Keratinocyte (primary cell): ENCODE results near the gene DEGS1. TPM values are rescaled to one million over a fixed set of nuclear protein-coding genes. Genes with fewer than 3 reads are reported as not detected.

Experiments used
- DNase-seq: peaks from one replicate; pipeline ENCODE4 v3.0.0-alpha.2; 2011; ENCODE audit warnings: low read depth, missing footprints, low spot score
- FAIRE-seq: peaks from 2 replicates; lab custom pipeline; 2011; peaks lifted over from hg19 to GRCh38; lab: Jason Lieb, UNC
- H2AFZ ChIP-seq: 2 replicates; pipeline ENCODE4 v1.6.0; 2012; ENCODE audit warnings: low read length, control low read depth, inconsistent platforms; ENCODE audit not compliant: control insufficient read depth
- H3K27ac ChIP-seq: 2 replicates; pipeline ENCODE4 v1.5.1; 2011; ENCODE audit warnings: low read length; ENCODE audit not compliant: control insufficient read depth, insufficient read depth
- H3K27me3 ChIP-seq: 3 replicates; pipeline ENCODE4 v1.6.0; 2011; ENCODE audit warnings: low read length; ENCODE audit not compliant: control insufficient read depth, insufficient read depth; ENCODE audit errors: extremely low read depth
- H3K36me3 ChIP-seq, 2 experiments: 2 replicates in 1 of 2; 3 replicates in 1 of 2; pipeline ENCODE4 v1.5.1; 2011; ENCODE audit warnings: low read length in 2 of 2, mild to moderate bottlenecking in 1 of 2; ENCODE audit not compliant: control insufficient read depth in 2 of 2, insufficient read depth in 2 of 2; ENCODE audit errors: extremely low read depth in 1 of 2
- H3K4me1 ChIP-seq: 3 replicates; pipeline ENCODE4 v1.5.1; 2011; ENCODE audit warnings: low read length; ENCODE audit not compliant: control insufficient read depth, insufficient read depth; ENCODE audit errors: extremely low read depth
- H3K4me2 ChIP-seq: 3 replicates; pipeline ENCODE4 v1.6.0; 2011; ENCODE audit warnings: low read depth, low read length; ENCODE audit not compliant: control insufficient read depth, insufficient read depth; ENCODE audit errors: extremely low read depth
- H3K4me3 ChIP-seq, 3 experiments: fragments of 200-600 bp in 1 of 3; sonication (generic) in 1 of 3; 2 replicates in 2 of 3; 3 replicates in 1 of 3; pipeline ENCODE4 v1.5.1; 2011 to 2016; ENCODE audit warnings: low read length in 3 of 3, mild to moderate bottlenecking in 3 of 3, control low read depth in 2 of 3, inconsistent platforms in 1 of 3, low read depth in 1 of 3, mixed read lengths in 1 of 3, mixed run types in 1 of 3, moderate library complexity in 1 of 3; ENCODE audit not compliant: control insufficient read depth in 2 of 3, insufficient read depth in 2 of 3; ENCODE audit errors: extremely low read depth in 1 of 3
- H3K79me2 ChIP-seq: 2 replicates; pipeline ENCODE4 v1.6.0; 2012; ENCODE audit warnings: low read length; ENCODE audit not compliant: control insufficient read depth, insufficient read depth
- H3K9ac ChIP-seq: 3 replicates; pipeline ENCODE4 v1.6.0; 2011; ENCODE audit warnings: low read length; ENCODE audit not compliant: control insufficient read depth, insufficient read depth; ENCODE audit errors: extremely low read depth
- H3K9me1 ChIP-seq: 3 replicates; pipeline ENCODE4 v1.6.0; 2011; ENCODE audit warnings: low read length; ENCODE audit not compliant: control insufficient read depth, insufficient read depth; ENCODE audit errors: extremely low read depth
- H3K9me3 ChIP-seq: 2 replicates; pipeline ENCODE4 v1.5.1; 2012; ENCODE audit warnings: low read depth, low read length; ENCODE audit not compliant: control insufficient read depth
- H4K20me1 ChIP-seq: 3 replicates; pipeline ENCODE4 v1.6.0; 2011; ENCODE audit warnings: low read length; ENCODE audit not compliant: control insufficient read depth, insufficient read depth; ENCODE audit errors: extremely low read depth
- EZH2 ChIP-seq: IDR thresholded peaks from one replicate; pipeline ENCODE4 v1.6.1; 2012; ENCODE audit warnings: inconsistent platforms, mild to moderate bottlenecking, low read length, moderate library complexity
- dilution Hi-C: fragments of 300-500 bp; cut with MboI; formaldehyde crosslinking; loops from one replicate; pipeline ENCODE4 v1.7.0; 2020; ENCODE audit warnings: low sequenced_read_pairs; ENCODE audit not compliant: extremely low pct_ligation_motif_present
- polyA plus RNA-seq, 5 experiments: library from polyadenylated mRNA; depleted of rRNA in 3 of 5; stranded (reverse) in 3 of 5; stranded (forward) in 1 of 5; unstranded in 1 of 5; fragments of >200 nt; gene quantifications; 1 replicate in 1 of 5; 2 replicates in 3 of 5; 3 replicates in 1 of 5; pipeline versions ENCODE4 v1.2.1 to v1.2.3, GENCODE V29; 2011 to 2012; ENCODE audit warnings: missing spikeins in 2 of 5, low read depth in 1 of 5, low replicate concordance in 1 of 5
- TF ChIP-seq, protein P1 (sequence below), 3 experiments: IDR thresholded peaks in 1 of 3; conservative IDR thresholded peaks in 1 of 3; optimal IDR thresholded peaks in 1 of 3; 2 replicates in 2 of 3; 3 replicates in 1 of 3; pipeline versions ENCODE3 to v1.5.1; 2011; ENCODE audit warnings: low read length in 3 of 3, mild to moderate bottlenecking in 3 of 3, moderate library complexity in 2 of 3, control low read depth in 1 of 3, inconsistent platforms in 1 of 3; ENCODE audit not compliant: insufficient read depth in 2 of 3; ENCODE audit errors: extremely low read depth in 1 of 3

The DEGS1 gene
- polyA plus RNA-seq, 1 donor (not counting 4 experiments of a cell fraction or from before 2014, with no cell fraction given): 314 TPM

DNA sequence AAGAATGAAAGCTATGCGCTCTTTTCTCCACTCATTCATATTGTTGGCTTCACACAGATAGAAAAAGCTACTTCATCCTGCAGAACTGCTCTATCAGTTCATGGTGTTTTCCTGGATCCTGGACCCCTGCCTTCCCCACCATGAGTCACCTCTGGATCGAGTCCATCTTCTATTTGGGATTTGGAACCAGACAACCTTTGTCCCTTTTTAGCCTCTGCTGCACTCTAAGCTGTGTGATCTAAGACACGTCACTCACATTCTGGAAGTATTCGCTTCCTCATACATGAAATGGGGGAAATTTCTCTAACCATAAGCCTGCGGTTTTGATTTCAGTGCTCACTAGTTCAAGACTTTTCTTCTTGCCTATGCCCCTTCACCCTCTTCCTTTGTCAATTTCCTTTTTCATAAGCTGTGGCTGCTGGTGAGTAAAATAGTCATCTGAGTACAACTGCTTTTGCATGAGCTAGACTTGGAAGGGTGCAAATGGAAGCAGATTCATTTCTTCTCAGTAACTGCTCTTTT, 14.1 kb upstream of the DEGS1 start:
- Histone ChIP-seq H2AFZ (no peak overlapping the region), H3K36me3 (no peaks in the 10 kb centered on the region), H3K9me1 (no peaks in the 10 kb centered on the region), H3K9ac (no peak overlapping the region), H4K20me1 (no peaks in the 10 kb centered on the region), H3K4me2 (peak overlapping the region; percentile 50), H3K9me3 (no peaks in the 10 kb centered on the region), H3K4me1 (peaks cover 26% of the 10 kb centered on the region), H3K27ac (no peak overlapping the region), H3K79me2 (no peaks in the 10 kb centered on the region), H3K27me3 (no peaks in the 10 kb centered on the region), H3K4me3 (peak overlapping the region in 1 of 3 experiments; percentile 16)
- peak; percentile 17 for FAIRE-seq
- TF ChIP-seq, protein P1, sequence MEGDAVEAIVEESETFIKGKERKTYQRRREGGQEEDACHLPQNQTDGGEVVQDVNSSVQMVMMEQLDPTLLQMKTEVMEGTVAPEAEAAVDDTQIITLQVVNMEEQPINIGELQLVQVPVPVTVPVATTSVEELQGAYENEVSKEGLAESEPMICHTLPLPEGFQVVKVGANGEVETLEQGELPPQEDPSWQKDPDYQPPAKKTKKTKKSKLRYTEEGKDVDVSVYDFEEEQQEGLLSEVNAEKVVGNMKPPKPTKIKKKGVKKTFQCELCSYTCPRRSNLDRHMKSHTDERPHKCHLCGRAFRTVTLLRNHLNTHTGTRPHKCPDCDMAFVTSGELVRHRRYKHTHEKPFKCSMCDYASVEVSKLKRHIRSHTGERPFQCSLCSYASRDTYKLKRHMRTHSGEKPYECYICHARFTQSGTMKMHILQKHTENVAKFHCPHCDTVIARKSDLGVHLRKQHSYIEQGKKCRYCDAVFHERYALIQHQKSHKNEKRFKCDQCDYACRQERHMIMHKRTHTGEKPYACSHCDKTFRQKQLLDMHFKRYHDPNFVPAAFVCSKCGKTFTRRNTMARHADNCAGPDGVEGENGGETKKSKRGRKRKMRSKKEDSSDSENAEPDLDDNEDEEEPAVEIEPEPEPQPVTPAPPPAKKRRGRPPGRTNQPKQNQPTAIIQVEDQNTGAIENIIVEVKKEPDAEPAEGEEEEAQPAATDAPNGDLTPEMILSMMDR (optimal IDR thresholded peaks at IDR 0.05 in 1 of 3, IDR thresholded peaks at IDR 0.05 in 1 of 3, conservative IDR thresholded peaks at IDR 0.05 in 1 of 3; ENCODE audit: extremely low read depth in 1 of 3, insufficient read depth in 2 of 3, low read length in 3 of 3): no peak
- no peak for TF ChIP-seq EZH2
- dilution Hi-C loops: no loop called here
- DNase-seq: no peak

DNA sequence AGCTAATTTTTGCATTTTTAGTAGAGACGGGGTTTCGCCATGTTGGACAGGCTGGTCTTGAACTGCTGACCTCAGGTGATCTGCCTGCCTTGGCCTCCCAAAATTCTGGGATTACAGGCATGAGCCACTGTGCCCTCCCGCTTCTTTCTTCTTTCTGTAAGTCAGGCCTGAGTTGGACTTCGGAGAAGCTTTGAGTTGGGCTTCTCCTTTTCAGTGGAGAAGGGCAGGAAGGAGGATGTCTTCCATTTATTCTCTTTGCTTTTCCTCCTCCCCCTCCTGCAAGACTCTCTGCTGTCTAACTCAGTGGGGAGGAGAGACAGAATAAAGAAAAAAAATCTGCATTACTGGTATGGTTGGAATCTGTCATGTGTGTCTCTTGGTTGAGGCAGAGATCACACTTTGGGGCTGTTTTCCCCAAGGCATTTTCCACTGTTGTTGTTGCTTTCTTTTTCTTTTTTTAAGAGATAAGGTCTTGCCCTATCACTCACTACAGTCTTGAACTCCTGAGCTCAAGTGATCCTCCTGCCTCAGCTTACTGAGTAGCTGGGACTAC, 13.2 kb upstream of the DEGS1 start:
- H3K9me1 ChIP-seq: no peaks in the 10 kb centered on the region
- DNase-seq: no peak
- FAIRE-seq: no peak
- no peak overlapping the region for H2AFZ ChIP-seq
- no peak overlapping the region for H3K27ac ChIP-seq
- no peaks in the 10 kb centered on the region for H3K9me3 ChIP-seq
- peak overlapping the region; percentile 9 for H3K4me2 ChIP-seq
- H3K27me3 ChIP-seq: no peaks in the 10 kb centered on the region
- TF ChIP-seq EZH2: no peak
- TF ChIP-seq, protein P1 (optimal IDR thresholded peaks at IDR 0.05 in 1 of 3, IDR thresholded peaks at IDR 0.05 in 1 of 3, conservative IDR thresholded peaks at IDR 0.05 in 1 of 3; ENCODE audit: extremely low read depth in 1 of 3, insufficient read depth in 2 of 3, low read length in 3 of 3): no peak
- H3K36me3 ChIP-seq: no peaks in the 10 kb centered on the region
- no peaks in the 10 kb centered on the region for H4K20me1 ChIP-seq
- no peaks in the 10 kb centered on the region for H3K79me2 ChIP-seq
- dilution Hi-C loops: no loop called here
- H3K4me3 ChIP-seq: no peak overlapping the region
- peaks cover 26% of the 10 kb centered on the region for H3K4me1 ChIP-seq
- no peak overlapping the region for H3K9ac ChIP-seq
